ENCODE data around the gene CAMKMT.

The CAMKMT gene

DNA sequence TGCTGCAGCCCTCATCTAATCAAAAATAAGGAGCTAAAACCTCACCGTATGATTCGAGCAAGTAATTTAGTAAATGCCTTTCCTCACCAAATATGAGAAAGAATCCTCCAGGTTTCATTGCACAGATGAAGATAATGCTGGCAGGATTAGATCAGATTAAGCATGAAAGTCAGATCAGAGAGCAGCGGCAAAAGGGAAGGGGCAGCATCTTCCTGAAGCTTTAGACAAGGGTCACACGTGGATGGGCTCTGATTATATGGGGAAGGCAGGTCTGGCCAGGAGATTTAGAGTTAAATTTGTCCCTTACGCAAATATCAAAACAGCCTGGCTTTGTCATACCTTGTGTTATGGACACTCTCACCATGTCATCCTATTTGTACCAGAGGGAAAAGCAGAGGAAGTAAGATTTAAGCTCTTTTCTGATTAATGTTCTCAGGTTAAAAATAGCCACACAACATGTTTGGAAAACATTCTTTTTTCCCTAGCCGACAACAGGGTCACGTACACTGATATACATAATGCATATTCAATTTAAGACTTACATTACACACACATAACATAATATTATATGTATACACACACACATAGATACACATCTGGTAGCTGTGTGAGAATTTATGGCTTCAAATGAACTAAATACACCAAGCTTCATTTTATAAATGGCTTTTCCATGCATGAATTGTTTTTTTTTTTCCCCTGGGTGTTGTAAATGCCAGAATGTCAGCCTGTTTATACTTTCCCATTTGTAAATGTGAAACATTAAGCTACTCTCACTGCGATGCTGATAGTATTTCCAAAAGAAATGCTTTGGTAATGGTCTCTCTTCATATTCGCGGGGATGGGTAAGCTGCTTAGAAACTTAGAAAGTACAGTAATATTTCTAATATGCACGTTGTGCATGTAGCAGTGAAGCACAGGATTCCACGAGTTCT lies 383.5 kb downstream of the CAMKMT start:
- TF ChIP-seq, protein P1, sequence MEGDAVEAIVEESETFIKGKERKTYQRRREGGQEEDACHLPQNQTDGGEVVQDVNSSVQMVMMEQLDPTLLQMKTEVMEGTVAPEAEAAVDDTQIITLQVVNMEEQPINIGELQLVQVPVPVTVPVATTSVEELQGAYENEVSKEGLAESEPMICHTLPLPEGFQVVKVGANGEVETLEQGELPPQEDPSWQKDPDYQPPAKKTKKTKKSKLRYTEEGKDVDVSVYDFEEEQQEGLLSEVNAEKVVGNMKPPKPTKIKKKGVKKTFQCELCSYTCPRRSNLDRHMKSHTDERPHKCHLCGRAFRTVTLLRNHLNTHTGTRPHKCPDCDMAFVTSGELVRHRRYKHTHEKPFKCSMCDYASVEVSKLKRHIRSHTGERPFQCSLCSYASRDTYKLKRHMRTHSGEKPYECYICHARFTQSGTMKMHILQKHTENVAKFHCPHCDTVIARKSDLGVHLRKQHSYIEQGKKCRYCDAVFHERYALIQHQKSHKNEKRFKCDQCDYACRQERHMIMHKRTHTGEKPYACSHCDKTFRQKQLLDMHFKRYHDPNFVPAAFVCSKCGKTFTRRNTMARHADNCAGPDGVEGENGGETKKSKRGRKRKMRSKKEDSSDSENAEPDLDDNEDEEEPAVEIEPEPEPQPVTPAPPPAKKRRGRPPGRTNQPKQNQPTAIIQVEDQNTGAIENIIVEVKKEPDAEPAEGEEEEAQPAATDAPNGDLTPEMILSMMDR (IDR thresholded peaks at IDR 0.05; ENCODE audit: control insufficient read depth, insufficient read depth, low read depth, low read length, missing control alignments), result no peak
- DNase-seq (ENCODE audit: low read depth), result no peak
- no peak overlapping the region for H3K4me3 ChIP-seq (ENCODE audit: control insufficient read depth, low read depth, low read length)

DNA sequence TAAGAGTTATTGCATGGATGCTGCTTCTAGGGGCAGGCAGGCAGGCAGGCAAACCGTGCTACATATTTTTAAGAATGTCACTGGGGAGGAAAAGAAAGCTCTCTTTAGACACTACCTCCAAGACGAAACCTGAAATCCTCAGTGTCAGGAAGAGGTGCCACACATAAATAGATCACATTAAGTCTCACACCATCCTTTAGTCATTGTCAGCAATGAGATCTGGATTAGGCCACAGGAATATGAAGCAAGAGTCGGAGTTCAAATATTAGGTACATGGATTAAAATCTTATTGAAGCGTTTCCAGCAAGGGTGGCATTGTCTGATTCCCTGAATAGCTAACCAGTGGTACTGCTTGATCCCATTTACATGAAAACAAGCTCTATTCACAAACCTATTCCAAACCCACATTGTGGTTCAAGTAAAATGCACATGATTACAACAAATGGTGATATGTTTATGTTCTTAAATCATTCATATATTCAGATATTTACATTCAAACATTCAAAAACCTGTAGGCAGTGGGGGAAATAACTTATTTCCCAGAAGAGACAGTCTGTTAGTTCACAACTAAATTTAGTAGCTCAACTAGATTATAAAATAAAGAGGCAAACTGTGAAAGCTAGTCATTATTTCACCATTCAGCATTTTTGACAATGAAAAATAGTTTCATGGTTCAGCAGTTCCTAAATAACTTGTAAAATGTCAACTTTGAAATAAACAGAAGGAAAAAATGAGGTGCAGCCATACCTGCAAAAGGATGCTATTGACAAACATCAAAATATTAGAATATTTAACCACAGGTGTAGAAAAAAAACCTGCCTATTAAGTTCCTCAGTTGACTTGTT lies 384.4 kb downstream of the CAMKMT start:
- no peak overlapping the region for H3K4me3 ChIP-seq (ENCODE audit: control insufficient read depth, low read depth, low read length)
- TF ChIP-seq, protein P1 (IDR thresholded peaks at IDR 0.05; ENCODE audit: control insufficient read depth, insufficient read depth, low read depth, low read length, missing control alignments), result no peak
- DNase-seq (ENCODE audit: low read depth), result no peak

DNA sequence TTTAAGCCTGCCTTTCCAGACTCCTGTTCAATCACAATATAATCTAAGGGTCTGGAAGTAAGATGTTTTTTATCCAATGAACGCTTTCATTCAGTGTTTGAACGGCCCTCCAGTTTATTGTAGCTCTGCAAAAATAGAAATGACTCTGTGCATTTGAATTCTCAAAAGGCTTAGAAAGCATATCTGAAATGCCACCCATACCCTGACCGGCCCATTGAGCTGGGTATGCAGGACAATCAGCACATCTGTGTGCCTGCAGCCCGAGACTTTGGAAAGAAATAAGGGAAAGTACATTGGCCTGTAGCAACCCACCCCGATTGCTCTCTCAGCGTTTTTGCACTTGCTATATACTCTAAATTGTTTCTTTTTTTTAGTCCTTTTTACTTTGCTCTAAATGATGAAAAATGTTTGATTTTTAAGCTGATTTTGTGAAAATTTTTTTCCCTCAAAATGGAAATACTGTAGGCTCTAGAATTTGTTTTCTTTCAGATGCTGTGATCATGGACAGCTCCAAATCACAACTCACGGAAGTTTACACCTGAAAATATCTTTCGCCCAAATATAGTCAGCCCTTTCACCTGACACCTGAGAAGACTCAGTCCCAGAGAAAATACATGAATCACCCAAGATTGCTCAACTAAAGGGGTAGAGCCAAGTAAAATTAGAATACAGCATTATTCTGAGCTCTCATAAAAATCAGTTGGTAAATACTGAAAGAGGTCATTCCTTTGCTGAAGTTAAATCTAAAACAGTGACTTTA lies 385.3 kb downstream of the CAMKMT start:
- DNase-seq (ENCODE audit: low read depth), result no peak
- TF ChIP-seq, protein P1 (IDR thresholded peaks at IDR 0.05; ENCODE audit: control insufficient read depth, insufficient read depth, low read depth, low read length, missing control alignments), result no peak
- H3K4me3 ChIP-seq (ENCODE audit: control insufficient read depth, low read depth, low read length), result no peak overlapping the region

DNA sequence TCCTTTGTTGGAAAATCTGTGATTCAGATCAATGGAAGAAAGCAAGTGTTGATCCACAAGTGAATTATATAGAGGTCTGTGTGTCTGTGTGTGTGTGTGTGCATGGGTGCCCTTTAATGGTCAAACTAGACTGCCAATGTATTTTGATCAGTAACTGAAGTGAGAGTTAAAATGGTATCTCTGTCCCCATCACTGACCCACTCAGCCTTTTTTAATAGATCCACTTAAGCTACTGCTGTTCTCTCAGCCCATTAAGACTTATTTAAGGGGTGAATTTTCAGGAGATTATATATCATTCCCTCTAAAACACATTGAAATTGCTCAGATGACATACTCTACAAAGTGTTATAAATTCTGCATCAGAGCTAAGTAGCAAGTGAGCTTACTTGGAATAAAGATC lies 386.0 kb downstream of the CAMKMT start:
- TF ChIP-seq, protein P1 (IDR thresholded peaks at IDR 0.05; ENCODE audit: control insufficient read depth, insufficient read depth, low read depth, low read length, missing control alignments), result no peak
- no peak for DNase-seq (ENCODE audit: low read depth)
- H3K4me3 ChIP-seq (ENCODE audit: control insufficient read depth, low read depth, low read length), result no peak overlapping the region

DNA sequence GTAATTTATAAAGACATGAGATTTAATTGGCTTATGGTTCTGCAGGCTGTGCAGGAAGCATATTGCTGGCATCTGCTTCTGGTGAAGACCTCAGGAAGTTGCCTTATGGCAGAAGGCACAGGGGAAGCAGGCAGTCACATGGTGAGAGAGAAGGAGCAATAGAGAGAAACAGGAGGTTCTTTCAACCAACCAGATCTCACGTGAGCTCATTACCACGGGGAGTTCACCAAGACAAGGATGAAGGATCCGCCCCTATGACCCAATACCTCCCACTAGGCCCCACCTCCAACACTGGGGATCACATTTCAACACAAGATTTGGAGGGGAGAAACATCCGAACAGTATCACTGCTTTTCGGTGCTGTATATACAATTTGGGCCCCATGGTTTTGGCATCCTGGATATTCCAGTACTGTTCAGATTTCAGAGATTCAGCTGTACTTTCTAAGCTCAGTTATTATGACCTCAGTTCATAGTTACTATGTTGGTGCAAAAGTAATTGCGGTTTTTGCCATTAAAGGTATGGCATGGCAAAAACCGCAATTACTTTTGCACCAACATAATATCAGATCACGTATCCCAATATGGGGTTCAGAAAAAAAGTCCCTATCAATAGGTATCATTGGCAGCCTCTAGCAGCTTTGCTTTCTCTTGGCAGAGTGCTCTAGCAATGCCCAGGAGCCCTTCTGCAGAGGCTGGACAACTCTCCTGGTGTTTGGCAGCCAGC lies 390.2 kb downstream of the CAMKMT start:
- TF ChIP-seq, protein P1 (IDR thresholded peaks at IDR 0.05; ENCODE audit: control insufficient read depth, insufficient read depth, low read depth, low read length, missing control alignments), result no peak
- H3K4me3 ChIP-seq (ENCODE audit: control insufficient read depth, low read depth, low read length), result no peak overlapping the region
- DNase-seq (ENCODE audit: low read depth), result no peak
